ENCODE measurements around the gene LZTR1. TPM values are rescaled to one million over a fixed set of nuclear protein-coding genes. Genes with fewer than 3 reads are reported as not detected.

The LZTR1 gene
- polyA plus RNA-seq, 3 donors from 2014 or later, result 8.1 to 18.4 (median 11.1) TPM

DNA sequence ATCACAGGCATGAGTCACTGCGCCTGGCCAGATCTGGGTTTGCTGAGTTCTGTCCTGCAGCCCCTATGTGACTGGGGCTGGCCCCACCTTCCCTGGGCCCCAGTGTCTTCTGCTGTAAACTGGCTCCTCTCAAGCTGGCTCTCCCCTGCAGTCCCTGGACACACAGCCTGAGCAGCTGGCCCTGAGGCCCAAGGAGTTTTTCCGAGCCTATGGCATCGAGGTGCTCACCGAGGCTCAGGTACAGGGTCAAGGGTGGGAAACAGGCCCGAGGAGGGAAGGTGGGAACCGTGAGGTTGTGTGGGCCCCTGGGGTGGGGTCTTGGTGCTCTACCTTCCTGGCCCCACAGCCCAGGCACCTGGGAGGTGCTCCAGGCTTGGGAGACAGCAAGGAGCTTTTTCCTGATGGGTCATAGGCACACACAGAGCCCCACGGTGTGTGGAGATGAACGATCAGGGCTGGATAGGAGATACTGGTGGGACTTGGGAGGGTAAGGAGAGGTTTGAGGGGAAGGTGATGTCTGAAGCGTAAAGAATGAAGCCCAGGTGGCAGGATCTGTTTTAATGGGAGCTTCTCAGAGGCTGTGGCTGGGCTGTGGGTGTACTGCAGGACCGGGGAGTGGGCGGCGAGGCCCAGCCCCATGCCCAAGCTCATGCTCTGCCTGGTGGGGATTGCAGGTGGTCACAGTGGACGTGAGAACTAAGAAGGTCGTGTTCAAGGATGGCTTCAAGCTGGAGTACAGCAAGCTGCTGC, 6.4 kb upstream of the LZTR1 start:
- no peaks in the 10 kb centered on the region for H3K9me3 Mint-ChIP-seq
- no peak overlapping the region for H3K4me3 Mint-ChIP-seq
- H3K27ac Mint-ChIP-seq, result no peak overlapping the region

DNA sequence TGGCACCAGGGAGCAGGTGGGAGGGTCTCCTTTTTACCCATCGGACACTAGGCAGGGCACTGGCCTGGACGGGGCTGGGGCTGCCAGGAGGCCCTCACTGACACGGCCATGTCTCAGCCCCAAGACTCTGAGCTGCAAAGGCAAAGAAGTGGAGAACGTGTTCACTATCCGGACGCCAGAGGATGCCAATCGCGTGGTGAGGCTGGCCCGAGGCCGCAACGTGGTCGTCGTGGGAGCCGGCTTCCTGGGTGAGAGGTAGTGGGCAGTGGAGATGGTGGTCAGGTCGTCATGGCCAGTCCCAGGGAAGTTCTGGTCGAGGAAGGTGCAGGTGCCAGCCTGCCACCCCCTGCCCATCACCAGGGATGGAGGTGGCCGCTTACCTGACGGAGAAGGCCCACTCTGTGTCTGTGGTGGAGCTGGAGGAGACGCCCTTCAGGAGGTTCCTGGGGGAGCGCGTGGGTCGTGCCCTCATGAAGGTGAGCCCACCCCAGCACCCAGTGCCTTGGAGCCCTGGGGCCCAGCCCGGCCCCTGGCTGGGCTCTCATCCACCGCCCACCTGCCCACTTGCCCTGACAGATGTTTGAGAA, 5.7 kb upstream of the LZTR1 start:
- Mint-ChIP-seq H3K27me3 (ENCODE audit: low read depth in 3 of 3) (peaks cover 0 to 5% (median 0%) of the 10 kb centered on the region in 3 donors), H3K9me3 (no peaks in the 10 kb centered on the region), H3K4me1 (peaks cover 13 to 17% of the 10 kb centered on the region in 2 donors), H3K27ac (no peak overlapping the region), H3K36me3 (no peaks in the 10 kb centered on the region), H3K4me3 (no peak overlapping the region)
- DNase-seq, result no peak

More for the DNA sequence above, 6.4 kb upstream of the LZTR1 start:
- Mint-ChIP-seq H3K27me3 (ENCODE audit: low read depth in 3 of 3) (peaks cover 0 to 3% (median 0%) of the 10 kb centered on the region in 3 donors), H3K4me1 (peaks cover 7 to 12% of the 10 kb centered on the region in 2 donors), H3K36me3 (no peaks in the 10 kb centered on the region)
- DNase-seq, result no peak

DNA sequence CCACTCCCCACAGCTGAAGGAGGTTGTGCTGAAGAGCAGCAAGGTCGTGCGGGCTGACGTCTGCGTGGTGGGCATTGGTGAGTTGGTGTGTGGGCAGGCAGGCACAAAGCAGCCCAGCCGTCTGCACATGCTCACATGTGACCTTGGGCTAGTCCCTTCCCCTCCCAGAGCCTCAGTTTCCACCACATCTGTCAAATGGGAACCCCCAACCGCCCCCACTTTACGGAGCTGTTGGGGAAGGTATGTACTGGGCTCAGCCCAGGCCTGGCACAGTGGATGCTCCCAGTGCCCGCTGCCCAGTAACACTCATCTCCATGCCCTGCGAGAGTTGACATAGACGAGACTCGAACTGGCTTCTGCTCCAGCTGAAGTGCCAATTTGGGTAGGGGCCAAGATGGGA, 5.1 kb upstream of the LZTR1 start:
- no peaks in the 10 kb centered on the region for H3K36me3 Mint-ChIP-seq
- peaks cover 16 to 20% of the 10 kb centered on the region in 2 donors for H3K4me1 Mint-ChIP-seq
- DNase-seq, result no peak
- no peak overlapping the region for H3K27ac Mint-ChIP-seq
- no peaks in the 10 kb centered on the region for H3K9me3 Mint-ChIP-seq
- H3K4me3 Mint-ChIP-seq, result no peak overlapping the region
- peaks cover 0 to 9% (median 0%) of the 10 kb centered on the region in 3 donors for H3K27me3 Mint-ChIP-seq (ENCODE audit: low read depth in 3 of 3)

DNA sequence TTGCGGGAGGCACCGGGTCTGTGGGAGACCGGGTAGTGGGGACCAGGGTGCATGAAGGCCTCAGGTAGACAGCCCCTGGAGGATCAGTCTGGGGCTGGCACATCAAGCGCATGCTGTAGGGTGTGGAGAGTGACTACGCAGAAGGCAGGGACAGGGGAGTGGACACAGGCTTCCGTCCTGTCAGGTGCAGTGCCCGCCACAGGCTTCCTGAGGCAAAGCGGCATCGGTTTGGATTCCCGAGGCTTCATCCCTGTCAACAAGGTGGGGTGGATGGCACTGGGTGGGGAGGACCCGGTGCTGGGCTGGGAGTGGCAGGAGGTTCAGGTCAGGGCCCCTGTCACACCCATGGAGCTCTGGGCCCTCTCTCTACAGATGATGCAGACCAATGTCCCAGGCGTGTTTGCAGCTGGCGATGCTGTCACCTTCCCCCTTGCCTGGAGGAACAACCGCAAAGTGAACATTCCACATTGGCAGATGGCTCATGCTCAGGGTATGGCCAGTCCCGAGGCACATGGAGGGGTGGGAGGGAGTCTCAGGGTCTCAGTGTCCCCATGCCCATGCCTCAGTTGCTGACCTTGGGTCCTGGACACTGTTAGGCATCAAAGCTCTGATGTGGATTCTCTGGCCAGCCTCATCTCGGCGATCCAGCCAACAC, 4.5 kb upstream of the LZTR1 start:
- Mint-ChIP-seq H3K4me1 (peaks cover 20 to 23% of the 10 kb centered on the region in 2 donors), H3K27me3 (ENCODE audit: low read depth in 3 of 3) (peaks cover 0 to 9% (median 0%) of the 10 kb centered on the region in 3 donors), H3K4me3 (no peak overlapping the region), H3K9me3 (no peaks in the 10 kb centered on the region), H3K36me3 (no peaks in the 10 kb centered on the region), H3K27ac (no peak overlapping the region)
- DNase-seq, result no peak

DNA sequence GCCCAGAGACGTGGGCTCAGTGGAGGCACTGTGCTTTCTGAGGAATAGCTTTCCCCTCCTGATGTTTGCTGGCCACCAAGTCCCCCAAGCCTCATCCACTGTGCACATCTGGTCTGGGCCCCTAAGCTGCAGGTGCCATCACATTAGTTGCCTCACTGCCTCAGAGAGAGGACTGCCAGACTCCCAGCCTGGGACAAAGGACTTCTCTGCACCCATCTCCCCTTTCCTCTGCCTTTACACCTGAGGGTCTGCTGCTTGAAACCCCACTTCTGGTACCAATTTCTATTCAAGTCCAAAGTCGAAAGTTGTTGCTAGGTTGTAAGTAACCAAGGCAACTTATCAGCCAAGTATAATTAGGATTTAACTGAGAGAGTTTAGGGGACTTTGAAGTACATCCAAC, 3.7 kb upstream of the LZTR1 start:
- no peak for DNase-seq
- no peak overlapping the region for H3K4me3 Mint-ChIP-seq
- no peaks in the 10 kb centered on the region for H3K9me3 Mint-ChIP-seq
- H3K36me3 Mint-ChIP-seq, result no peaks in the 10 kb centered on the region
- peaks cover 0 to 9% (median 0%) of the 10 kb centered on the region in 3 donors for H3K27me3 Mint-ChIP-seq (ENCODE audit: low read depth in 3 of 3)
- H3K4me1 Mint-ChIP-seq, result peaks cover 28% of the 10 kb centered on the region in 2 donors
- no peak overlapping the region for H3K27ac Mint-ChIP-seq

DNA sequence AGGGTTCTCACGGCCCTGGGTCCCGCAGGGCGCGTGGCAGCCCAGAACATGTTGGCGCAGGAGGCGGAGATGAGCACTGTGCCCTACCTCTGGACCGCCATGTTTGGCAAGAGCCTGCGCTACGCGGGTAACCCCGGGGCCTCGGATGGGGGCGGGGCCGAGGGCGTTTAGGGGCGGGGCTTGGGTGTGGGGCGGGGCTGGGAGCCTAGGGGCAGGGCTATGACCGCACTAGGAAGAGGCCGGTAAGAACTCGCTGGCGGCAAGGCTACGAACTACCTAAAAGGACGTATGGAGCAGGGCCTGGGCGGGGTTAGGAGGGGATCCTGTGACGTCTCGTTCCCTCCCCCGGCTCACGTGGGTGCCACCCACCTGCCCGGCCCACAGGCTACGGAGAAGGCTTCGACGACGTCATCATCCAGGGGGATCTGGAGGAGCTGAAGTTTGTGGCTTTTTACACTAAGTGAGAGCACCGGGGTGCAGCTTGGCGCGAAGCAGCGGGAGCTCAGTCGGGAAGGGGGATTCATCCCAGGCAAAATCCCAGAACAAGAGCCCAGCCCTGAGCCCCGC, 2.8 kb upstream of the LZTR1 start:
- Mint-ChIP-seq H3K36me3 (no peaks in the 10 kb centered on the region), H3K27ac (peak overlapping the region in 4 of 6 donors; percentile 67 to 90 (median 88)), H3K4me3 (peak overlapping the region; percentile 51 to 80 (median 73)), H3K27me3 (ENCODE audit: low read depth in 3 of 3) (peaks cover 0 to 12% (median 0%) of the 10 kb centered on the region in 3 donors), H3K9me3 (no peaks in the 10 kb centered on the region), H3K4me1 (peaks cover 33 to 35% of the 10 kb centered on the region in 2 donors)
- peak; percentile 48 to 70 (median 65) for DNase-seq

DNA sequence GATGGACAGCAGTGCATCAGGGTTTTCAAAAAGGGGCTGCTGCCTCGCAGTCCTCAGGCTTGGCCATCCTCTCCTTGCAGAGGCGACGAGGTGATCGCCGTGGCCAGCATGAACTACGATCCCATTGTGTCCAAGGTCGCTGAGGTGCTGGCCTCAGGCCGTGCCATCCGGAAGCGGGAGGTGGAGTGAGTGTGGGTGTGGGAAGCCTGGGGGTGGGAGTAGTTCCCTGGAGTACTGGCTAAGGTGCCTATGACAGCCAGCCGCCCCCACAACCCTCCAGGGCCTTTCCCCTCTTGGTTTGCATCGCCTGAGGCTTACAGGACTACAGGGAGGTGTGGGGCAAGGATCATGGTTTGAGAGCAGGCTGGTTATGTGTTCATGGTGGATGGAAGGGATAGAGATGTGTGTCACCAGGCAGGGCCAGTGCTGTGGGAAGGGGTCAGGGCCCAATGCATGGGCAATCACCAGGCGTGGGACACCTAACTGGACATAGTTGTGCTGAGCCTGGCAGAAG, 2.1 kb upstream of the LZTR1 start:
- DNase-seq, result no peak
- Mint-ChIP-seq H3K9me3 (no peaks in the 10 kb centered on the region), H3K4me3 (peak overlapping the region; percentile 44 to 73 (median 46)), H3K27ac (peak overlapping the region in 4 of 6 donors; percentile 7 to 84 (median 62)), H3K36me3 (no peaks in the 10 kb centered on the region), H3K27me3 (ENCODE audit: low read depth in 3 of 3) (peaks cover 0 to 12% (median 0%) of the 10 kb centered on the region in 3 donors), H3K4me1 (peaks cover 33 to 35% of the 10 kb centered on the region in 2 donors)

DNA sequence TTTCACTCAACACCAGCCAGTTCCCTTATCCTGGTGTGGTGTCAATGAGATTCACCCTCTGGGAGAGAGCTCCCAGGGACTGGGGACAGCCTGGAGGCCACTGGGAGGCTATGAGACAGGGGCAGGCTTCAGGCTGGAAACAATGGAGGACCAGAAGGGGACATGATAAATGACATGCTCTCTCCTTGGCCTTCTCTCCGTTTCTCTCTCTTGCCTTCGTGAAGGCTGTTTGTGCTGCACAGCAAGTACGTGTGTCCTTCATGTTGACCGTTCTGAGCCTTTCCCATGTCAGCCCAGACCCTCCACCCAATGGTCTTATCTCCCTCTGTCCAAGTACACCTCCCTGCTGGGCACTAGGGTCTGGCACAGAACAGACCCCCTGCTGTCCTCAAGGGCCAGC, 1.6 kb upstream of the LZTR1 start:
- Mint-ChIP-seq H3K27ac (peak overlapping the region in 2 of 6 donors; percentile 78 to 84), H3K27me3 (ENCODE audit: low read depth in 3 of 3) (peaks cover 0 to 12% (median 0%) of the 10 kb centered on the region in 3 donors), H3K9me3 (no peaks in the 10 kb centered on the region), H3K36me3 (no peaks in the 10 kb centered on the region), H3K4me3 (peak overlapping the region in 4 of 5 donors; percentile 39 to 88 (median 56)), H3K4me1 (peaks cover 33 to 35% of the 10 kb centered on the region in 2 donors)
- no peak for DNase-seq

DNA sequence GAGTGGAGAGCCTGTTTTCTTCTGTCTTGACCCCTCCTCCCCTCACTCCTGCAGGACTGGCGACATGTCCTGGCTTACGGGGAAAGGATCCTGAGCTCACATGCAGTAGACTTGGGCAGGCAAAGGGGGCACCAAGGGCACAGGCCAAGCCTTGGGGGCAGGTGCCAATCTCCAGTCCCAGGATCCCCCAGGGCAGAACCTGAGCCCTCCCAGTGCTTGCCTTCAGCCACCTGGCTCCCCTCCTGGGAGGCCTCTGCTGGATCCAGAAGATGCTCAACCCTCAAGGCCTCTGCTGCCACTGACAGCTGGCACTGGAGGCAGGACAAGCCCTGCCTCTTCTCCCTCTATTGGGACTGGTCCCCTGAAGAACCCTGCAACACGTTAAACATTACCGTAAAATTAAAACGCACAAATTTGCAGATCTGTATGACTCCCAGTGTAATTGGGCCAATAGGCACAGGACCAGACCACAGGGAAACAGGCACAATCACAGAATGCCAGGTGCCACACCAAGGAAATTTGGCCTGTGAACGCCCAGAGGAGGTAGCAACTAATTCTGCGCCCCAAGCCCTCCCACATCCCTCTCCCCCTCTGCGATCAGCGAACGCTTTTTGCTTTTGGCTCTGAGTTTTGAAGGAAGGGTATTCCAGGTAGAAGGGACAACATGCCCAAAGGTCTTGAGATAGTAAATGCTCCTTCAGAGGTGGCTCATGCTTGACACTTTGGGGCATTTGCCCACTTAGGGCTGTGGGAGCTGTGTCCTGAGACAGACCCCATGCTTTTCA, 967 bp upstream of the LZTR1 start:
- Mint-ChIP-seq H3K36me3 (peaks cover 0 to 1% (median under 1%) of the 10 kb centered on the region in 3 donors), H3K27ac (peak overlapping the region; percentile 84 to 92 (median 89))

DNA sequence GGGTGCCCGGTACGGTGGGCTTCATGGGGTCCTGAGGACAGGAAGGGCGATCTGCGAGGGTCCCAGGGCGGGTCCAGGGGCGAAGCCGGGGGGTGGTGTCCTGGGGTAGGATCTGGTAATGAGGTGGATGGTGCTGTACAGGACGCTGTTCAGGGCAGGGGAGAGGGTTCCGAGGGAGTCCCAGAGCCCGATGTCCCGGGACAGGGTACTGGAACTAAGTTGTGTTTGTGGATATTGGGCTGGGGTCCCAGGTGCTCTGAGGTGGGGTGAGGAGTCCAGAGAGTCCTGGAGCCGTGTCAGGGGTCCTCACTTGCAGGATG, 426 bp downstream of the LZTR1 start:
- DNase-seq, result no peak
- H3K4me1 Mint-ChIP-seq, result peaks cover 33 to 35% of the 10 kb centered on the region in 2 donors

More for the DNA sequence above, 967 bp upstream of the LZTR1 start:
- peaks cover 0 to 12% (median 0%) of the 10 kb centered on the region in 3 donors for H3K27me3 Mint-ChIP-seq (ENCODE audit: low read depth in 3 of 3)
- H3K4me3 Mint-ChIP-seq, result peak overlapping the region; percentile 88 to 94 (median 92)
- no peak for DNase-seq
- peaks cover 33 to 35% of the 10 kb centered on the region in 2 donors for H3K4me1 Mint-ChIP-seq
- no peaks in the 10 kb centered on the region for H3K9me3 Mint-ChIP-seq

DNA sequence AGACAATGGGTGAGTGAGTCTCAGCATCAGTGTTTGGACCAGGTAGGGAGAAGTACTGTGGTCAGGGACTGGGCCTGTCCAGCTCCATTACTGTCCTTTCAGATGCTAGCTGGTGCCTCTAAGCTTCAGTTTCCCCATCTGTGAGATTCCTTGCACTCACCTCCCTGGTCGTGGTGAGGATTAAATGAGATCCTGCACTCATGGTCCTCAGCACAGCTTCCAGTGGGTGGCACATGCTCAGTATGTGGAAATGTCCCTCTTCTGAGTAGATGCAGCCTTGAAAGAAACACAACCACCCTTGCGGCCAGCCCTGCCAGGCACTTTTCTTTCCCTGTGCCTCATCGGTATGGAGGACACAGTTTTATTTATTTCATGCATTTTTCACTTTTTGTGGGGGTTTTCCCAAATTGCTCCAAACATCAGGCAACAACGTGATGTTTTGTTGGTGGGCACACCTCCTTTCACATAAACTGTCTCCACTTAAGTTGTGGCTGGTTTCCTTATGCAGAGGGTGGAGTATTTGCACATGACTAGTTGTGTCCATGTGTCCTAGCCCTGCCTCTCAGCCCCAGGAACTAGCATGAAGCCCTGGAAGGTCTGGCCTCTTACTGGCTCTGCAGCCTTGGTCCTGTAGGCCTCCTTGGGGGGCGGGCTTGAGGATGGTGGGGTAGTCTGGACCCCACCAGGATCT, 1.1 kb downstream of the LZTR1 start:
- Mint-ChIP-seq H3K4me3 (peak overlapping the region; percentile 88 to 94 (median 92)), H3K27ac (peak overlapping the region; percentile 84 to 94 (median 92)), H3K36me3 (peaks cover 0 to 7% (median 6%) of the 10 kb centered on the region in 3 donors), H3K27me3 (ENCODE audit: low read depth in 3 of 3) (peaks cover 0 to 9% (median 0%) of the 10 kb centered on the region in 3 donors), H3K9me3 (no peaks in the 10 kb centered on the region), H3K4me1 (peaks cover 33 to 35% of the 10 kb centered on the region in 2 donors)
- no peak for DNase-seq

More for the DNA sequence above, 426 bp downstream of the LZTR1 start:
- H3K9me3 Mint-ChIP-seq, result no peaks in the 10 kb centered on the region
- H3K27me3 Mint-ChIP-seq (ENCODE audit: low read depth in 3 of 3), result peaks cover 0 to 9% (median 0%) of the 10 kb centered on the region in 3 donors
- peaks cover 0 to 7% (median 6%) of the 10 kb centered on the region in 3 donors for H3K36me3 Mint-ChIP-seq
- H3K27ac Mint-ChIP-seq, result peak overlapping the region; percentile 84 to 94 (median 92)
- H3K4me3 Mint-ChIP-seq, result peak overlapping the region; percentile 88 to 94 (median 92)

DNA sequence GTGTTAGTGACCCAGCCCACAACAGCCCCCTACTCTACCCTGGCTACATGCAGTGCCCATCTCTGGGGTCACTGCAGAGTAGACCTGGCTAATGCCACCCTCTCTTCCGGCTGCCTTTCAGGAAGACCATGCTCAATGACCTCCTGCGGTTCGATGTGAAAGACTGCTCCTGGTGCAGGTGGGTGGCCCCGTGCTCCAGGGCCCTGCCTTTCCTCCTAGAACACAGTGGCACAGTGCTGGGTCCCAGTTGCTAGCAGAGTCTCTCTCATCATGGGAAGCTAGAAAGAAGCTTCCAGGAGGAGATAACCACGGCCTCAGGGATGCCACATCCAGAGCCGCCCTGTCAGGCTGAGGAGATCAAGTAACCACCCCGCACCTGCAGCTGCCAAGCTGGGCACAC, 3.6 kb downstream of the LZTR1 start:
- Mint-ChIP-seq H3K27ac (no peak overlapping the region), H3K4me1 (peaks cover 21 to 28% of the 10 kb centered on the region in 2 donors), H3K27me3 (ENCODE audit: low read depth in 3 of 3) (peaks cover 0 to 9% (median 0%) of the 10 kb centered on the region in 3 donors), H3K9me3 (no peaks in the 10 kb centered on the region), H3K4me3 (no peak overlapping the region), H3K36me3 (peaks cover 0 to 7% (median 6%) of the 10 kb centered on the region in 3 donors)
- DNase-seq, result no peak

Measured in immature natural killer cell (primary cell).